Breast epithelium (tissue), 4 donors: ENCODE results near the gene DOLPP1. TPM values are rescaled to one million over a fixed set of nuclear protein-coding genes. Genes with fewer than 3 reads are reported as not detected.

Source experiments
- DNase-seq, 2 donors: peaks; one replicate each; pipeline ENCODE4 v3.0.0-alpha.2; 2019; ENCODE audit warnings: low spot score in 2 of 2
- H3K27ac ChIP-seq, 2 donors: fragments of 200-600 bp; sonication (generic) in 1 of 2; one replicate each; pipeline ENCODE4 v1.5.1; 2016 to 2019; ENCODE audit warnings: mild to moderate bottlenecking in 1 of 2
- H3K27me3 ChIP-seq, 2 donors: fragments of 200-600 bp; sonication (generic) in 1 of 2; one replicate each; pipeline versions ENCODE4 v1.5.1 to v1.6.0; 2017 to 2019; ENCODE audit warnings: control low read depth in 1 of 2, mild to moderate bottlenecking in 1 of 2
- H3K36me3 ChIP-seq: fragments of 200-600 bp; one replicate; pipeline ENCODE4 v1.5.1; 2019
- H3K4me1 ChIP-seq, 2 donors: fragments of 200-600 bp; sonication (generic); one replicate each; pipeline ENCODE4 v1.5.1; 2016 to 2019; ENCODE audit warnings: control low read depth in 1 of 2
- H3K4me3 ChIP-seq, 3 donors: fragments of 200-600 bp; sonication (generic); 1 replicate in 2 of 3; 2 replicates in 1 of 3; pipeline ENCODE4 v1.5.1; 2016 to 2019; ENCODE audit warnings: mild to moderate bottlenecking in 3 of 3, moderate library complexity in 2 of 3
- H3K9me3 ChIP-seq, 2 donors: fragments of 200-600 bp; sonication (generic) in 1 of 2; one replicate each; pipeline ENCODE4 v1.5.1; 2016 to 2019; ENCODE audit warnings: control low read depth in 1 of 2
- CTCF ChIP-seq, 3 donors: fragments of 450-650 bp; IDR thresholded peaks; one replicate each; pipeline ENCODE4 v1.5.1; 2016 to 2017; ENCODE audit warnings: antibody characterized with exemption in 3 of 3, mild to moderate bottlenecking in 3 of 3, moderate library complexity in 3 of 3
- POLR2A ChIP-seq: fragments of 450-650 bp; IDR thresholded peaks from one replicate; pipeline ENCODE4 v1.6.1; 2016; ENCODE audit warnings: antibody characterized with exemption, mild to moderate bottlenecking, moderate library complexity
- POLR2AphosphoS5 ChIP-seq, 3 donors: sonication (generic); formaldehyde crosslinking; IDR thresholded peaks; one replicate each; pipeline ENCODE4 v1.6.1; 2017; ENCODE audit warnings: antibody characterized with exemption in 3 of 3
- intact Hi-C: fragments of 100-400 bp; cut with DNase I; formaldehyde crosslinking; loops from one replicate; pipeline ENCODE4 v1.15.1; 2023; ENCODE audit warnings: low total_unique reads
- total RNA-seq, 3 donors: library from RNA; depleted of rRNA; stranded (reverse); fragments of >200 nt; gene quantifications; one replicate each; pipeline ENCODE4 v1.1.0, GENCODE V29; 2016

DOLPP1 gene
- total RNA-seq, 3 donors from 2014 or later: 5.6 to 9.2 (median 8.6) TPM

GRCh38 chr9:129081388-129081904 is 535 bp downstream of the DOLPP1 start:
- no peak for DNase-seq
- Histone ChIP-seq H3K4me1 (peaks cover 0 to 10% of the 10 kb centered on the region in 2 donors), H3K4me3 (peak overlapping the region; percentile 77 to 81 (median 81)), H3K36me3 (peaks cover 4% of the 10 kb centered on the region), H3K9me3 (no peaks in the 10 kb centered on the region), H3K27me3 (no peaks in the 10 kb centered on the region), H3K27ac (peak overlapping the region; percentile 57 to 74)
- TF ChIP-seq POLR2A (no peak), CTCF (IDR thresholded peaks at IDR 0.05) (no peak), POLR2AphosphoS5 (IDR thresholded peaks at IDR 0.05) (no peak)
- intact Hi-C loops: loop anchor here (10.0 kb wide), 1 partner anchor 1507 kb away; no protein-coding TSS in a partner anchor

GRCh38 chr9:129084087-129084486 is 3.2 kb downstream of the DOLPP1 start:
- intact Hi-C loops: loop anchor here (10.0 kb wide), 1 partner anchor 1509 kb away; no protein-coding TSS in a partner anchor
- Histone ChIP-seq H3K4me3 (no peak overlapping the region), H3K27ac (no peak overlapping the region), H3K9me3 (no peaks in the 10 kb centered on the region), H3K27me3 (no peaks in the 10 kb centered on the region), H3K4me1 (peaks cover 0 to 10% of the 10 kb centered on the region in 2 donors), H3K36me3 (peaks cover 4% of the 10 kb centered on the region)
- DNase-seq: no peak
- TF ChIP-seq CTCF (IDR thresholded peaks at IDR 0.05): no peak
- TF ChIP-seq POLR2AphosphoS5 (IDR thresholded peaks at IDR 0.05): no peak
- TF ChIP-seq POLR2A: no peak

- TF ChIP-seq POLR2A (no peak), CTCF (IDR thresholded peaks at IDR 0.05) (no peak), POLR2AphosphoS5 (IDR thresholded peaks at IDR 0.05) (no peak)
- intact Hi-C loops: loop anchor here (10.0 kb wide), 1 partner anchor 1514 kb away; no protein-coding TSS in a partner anchor
- Histone ChIP-seq H3K9me3 (no peaks in the 10 kb centered on the region), H3K36me3 (peaks cover 4% of the 10 kb centered on the region), H3K27me3 (no peaks in the 10 kb centered on the region), H3K4me1 (no peaks in the 10 kb centered on the region), H3K4me3 (no peak overlapping the region), H3K27ac (no peak overlapping the region)
- DNase-seq: no peak
Observed at GRCh38 chr9:129089246-129089645, 8.3 kb downstream of the DOLPP1 start.

- TF ChIP-seq POLR2AphosphoS5 (IDR thresholded peaks at IDR 0.05) (no peak), CTCF (IDR thresholded peaks at IDR 0.05) (no peak), POLR2A (no peak)
- no peaks in the 10 kb centered on the region for H3K27me3 ChIP-seq
- H3K4me1 ChIP-seq: no peaks in the 10 kb centered on the region
- no peak overlapping the region for H3K27ac ChIP-seq
- no peak overlapping the region for H3K4me3 ChIP-seq
- no peak for DNase-seq
- H3K36me3 ChIP-seq: no peaks in the 10 kb centered on the region
- intact Hi-C loops: no loop called here
- no peaks in the 10 kb centered on the region for H3K9me3 ChIP-seq
Observed at GRCh38 chr9:129093602-129094386, 12.9 kb downstream of the DOLPP1 start.
